WI38 (cell line): Measurements from ENCODE around the gene NCKAP1.

ENCODE experiments used
- H3K4me3 ChIP-seq: 2 replicates; pipeline ENCODE4 v1.5.1; 2011; ENCODE audit warnings: low read depth, mild to moderate bottlenecking, control low read depth, low read length
- CTCF ChIP-seq: IDR thresholded peaks from 2 replicates; pipeline ENCODE4 v1.5.1; 2012; ENCODE audit warnings: low read depth, mild to moderate bottlenecking, control low read depth, low read length

NCKAP1 gene

GRCh38 chr2:182924306-182924705 lies 114.0 kb downstream of the NCKAP1 start:
- no peak for TF ChIP-seq CTCF
- no peak overlapping the region for H3K4me3 ChIP-seq

- no peak overlapping the region for H3K4me3 ChIP-seq
- no peak for TF ChIP-seq CTCF
Observed at GRCh38 chr2:182921234-182921633, 117.0 kb downstream of the NCKAP1 start.

GRCh38 chr2:182920631-182921056 lies 117.6 kb downstream of the NCKAP1 start:
- no peak for TF ChIP-seq CTCF
- H3K4me3 ChIP-seq = no peak overlapping the region

- H3K4me3 ChIP-seq = no peak overlapping the region
- no peak for TF ChIP-seq CTCF
Observed at GRCh38 chr2:182920089-182920488, 118.2 kb downstream of the NCKAP1 start.

- no peak for TF ChIP-seq CTCF
- no peak overlapping the region for H3K4me3 ChIP-seq
Observed at GRCh38 chr2:182918961-182919652, 119.2 kb downstream of the NCKAP1 start.

- TF ChIP-seq CTCF = no peak
- H3K4me3 ChIP-seq = no peak overlapping the region
Observed at GRCh38 chr2:182917924-182918323, 120.3 kb downstream of the NCKAP1 start.

- H3K4me3 ChIP-seq = no peak overlapping the region
- TF ChIP-seq CTCF = no peak
Observed at GRCh38 chr2:182916417-182916816, 121.8 kb downstream of the NCKAP1 start.
